CD4-positive, alpha-beta T cell treated with Interferon gamma for 1 hour (primary cell): ENCODE data around the gene CBLB.
"Not testable (repeated sequence)": the region's sequence is repeated elsewhere in the genome, so short reads cannot be mapped to it uniquely, and the experiment has no call there.

Experiments used
- DNase-seq: peaks from one replicate; pipeline ENCODE4 v3.0.0-alpha.2; 2020

Gene CBLB

DNA sequence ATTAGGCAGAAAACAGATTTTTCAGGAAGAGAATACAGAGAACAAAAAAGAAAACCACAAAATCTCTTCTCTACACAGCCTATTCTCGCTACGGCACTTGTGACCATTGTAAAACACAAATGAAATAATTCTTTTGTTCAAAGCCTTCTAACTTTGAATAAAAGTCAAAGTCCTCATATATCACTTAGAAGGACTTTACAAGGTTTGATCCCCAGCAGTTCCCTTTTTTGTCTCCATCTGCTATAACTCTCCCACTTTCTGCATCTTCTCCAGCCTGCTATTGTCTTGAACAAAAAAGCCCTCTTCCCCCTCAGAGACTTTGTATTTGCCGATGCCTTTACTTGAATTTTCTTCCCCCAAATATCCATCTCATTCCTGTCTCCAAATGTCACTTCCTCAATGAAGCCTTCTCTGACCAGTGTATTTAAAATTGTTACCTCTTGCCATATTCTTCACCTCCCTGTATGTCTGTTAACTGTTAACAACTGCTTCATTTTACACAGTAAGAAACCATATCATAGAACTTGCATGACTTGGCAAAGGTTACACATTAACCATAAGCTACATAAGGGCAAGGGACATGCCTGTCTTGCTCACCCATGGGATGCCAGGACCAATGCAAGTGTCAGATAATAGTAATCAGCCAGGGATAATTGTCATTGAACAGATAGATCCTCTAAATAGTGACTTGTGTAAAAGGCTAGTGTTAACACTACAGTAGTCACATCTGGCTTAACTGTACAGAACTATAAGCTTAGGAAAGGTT is 122.4 kb downstream of the CBLB start:
- no peak for DNase-seq

DNA sequence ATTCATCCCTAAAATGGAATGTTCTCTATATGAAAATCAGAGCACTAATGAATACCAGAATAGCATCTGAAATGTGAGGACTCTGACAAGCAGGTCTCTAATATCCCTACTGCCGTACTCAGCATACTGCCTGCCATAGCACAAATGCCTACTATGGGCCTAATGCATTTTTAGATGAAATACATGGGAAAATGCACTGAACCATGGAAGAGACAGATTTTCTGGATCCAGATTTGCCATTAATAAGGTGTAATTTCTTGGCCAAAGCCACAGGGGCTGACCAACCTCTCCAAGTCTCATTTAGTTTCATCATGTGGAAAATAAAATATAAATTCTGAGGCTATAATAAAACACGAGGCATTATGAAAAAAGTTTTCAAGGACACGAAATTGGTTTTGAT is 123.8 kb downstream of the CBLB start:
- no peak for DNase-seq

DNA sequence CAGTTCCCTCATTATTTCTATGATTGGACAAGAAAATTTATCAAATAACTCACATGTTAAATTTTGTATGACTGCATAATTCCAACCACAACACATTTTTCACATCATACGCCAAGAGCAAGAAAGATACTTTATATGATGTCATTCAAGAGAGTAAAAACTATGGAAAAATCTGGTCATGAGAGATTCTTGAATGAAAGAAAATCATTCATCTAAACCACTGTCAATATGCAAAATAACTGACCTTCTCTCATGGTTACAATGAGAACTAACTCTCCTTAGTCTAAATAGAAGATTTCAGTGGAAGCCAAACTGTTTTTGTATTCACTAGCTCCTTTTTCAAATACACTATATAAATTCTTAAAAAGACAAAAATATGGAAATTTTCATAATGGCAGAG is 124.6 kb downstream of the CBLB start:
- DNase-seq: no peak

DNA sequence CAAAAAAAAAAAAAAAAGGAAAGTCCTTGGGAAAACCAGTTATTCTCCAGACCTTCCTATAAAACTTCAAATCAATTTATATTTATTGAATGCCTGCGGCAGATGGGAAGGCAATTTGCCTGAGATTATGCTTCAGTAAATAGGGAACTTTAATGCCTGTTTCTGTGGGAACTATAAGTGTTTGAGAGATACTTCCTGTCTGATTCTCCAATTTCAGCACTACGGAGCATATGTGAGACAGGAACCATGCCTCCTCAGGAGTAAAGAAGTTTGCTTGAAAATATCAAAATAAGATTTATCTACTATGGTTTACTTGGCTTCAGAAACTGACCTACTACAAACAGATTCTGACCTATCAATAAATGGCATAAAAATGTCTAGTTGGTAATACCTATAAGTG is 135.5 kb downstream of the CBLB start:
- DNase-seq: no peak

DNA sequence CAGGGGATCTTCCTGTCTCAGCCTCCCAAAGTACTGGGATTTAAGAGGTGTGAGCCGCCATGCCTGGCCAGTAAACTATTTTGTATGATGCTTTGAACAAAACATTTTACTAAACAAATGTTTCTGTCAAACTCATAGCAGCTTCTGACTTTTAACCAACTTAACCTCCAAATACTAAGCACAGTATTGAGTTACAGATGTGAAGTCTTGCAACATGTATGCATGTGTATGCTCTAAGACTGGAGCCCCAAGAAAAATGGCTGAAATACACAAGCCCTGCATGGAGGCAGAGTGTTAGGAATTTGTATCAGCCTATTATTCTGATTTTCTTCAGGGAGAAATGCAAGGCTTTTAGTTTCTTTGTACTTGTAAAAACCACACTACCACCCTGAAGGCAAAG is 137.1 kb downstream of the CBLB start:
- DNase-seq: no peak

DNA sequence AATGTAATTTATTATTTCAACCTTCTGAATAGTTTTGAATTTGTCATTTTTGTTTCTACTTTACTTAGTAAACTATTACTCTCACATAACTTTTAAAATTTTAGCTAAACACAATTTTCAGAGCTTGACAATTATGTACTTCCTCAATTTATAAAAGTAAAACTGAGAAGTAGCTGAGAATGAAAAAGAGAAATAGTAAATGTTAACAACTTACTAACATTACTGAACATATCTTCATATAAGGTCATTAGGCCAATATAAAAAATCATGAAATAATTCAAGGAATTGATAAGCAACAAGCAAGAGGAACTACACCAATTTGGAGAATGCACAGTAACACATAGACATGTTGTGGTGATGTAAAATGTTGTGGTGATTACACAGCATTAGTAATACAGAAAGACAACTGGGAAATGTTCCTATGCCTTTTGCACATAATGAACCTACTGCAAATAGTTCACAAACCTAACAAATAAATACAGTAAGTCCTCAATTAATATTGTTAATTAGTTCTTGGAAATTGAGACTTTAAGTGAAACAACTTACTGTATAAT is 137.9 kb downstream of the CBLB start:
- DNase-seq: no peak

DNA sequence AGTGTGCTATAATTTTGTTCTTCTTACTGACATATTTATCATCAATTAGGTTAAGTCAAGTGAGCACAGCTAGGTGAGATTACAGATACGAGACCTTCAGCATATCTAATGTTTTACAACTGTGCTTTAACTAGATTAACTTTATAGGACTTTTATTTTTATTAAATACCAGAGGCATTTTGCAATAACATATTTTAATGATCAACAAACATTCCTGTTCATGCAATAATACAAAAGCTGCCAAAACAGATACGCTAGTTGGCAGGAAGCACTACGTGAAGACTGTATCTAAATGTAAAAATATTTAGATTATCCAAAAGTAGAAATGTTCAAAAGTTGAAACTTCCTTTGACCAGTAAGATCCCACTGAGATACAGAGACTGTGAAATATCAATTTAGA is 139.1 kb downstream of the CBLB start:
- no peak for DNase-seq

DNA sequence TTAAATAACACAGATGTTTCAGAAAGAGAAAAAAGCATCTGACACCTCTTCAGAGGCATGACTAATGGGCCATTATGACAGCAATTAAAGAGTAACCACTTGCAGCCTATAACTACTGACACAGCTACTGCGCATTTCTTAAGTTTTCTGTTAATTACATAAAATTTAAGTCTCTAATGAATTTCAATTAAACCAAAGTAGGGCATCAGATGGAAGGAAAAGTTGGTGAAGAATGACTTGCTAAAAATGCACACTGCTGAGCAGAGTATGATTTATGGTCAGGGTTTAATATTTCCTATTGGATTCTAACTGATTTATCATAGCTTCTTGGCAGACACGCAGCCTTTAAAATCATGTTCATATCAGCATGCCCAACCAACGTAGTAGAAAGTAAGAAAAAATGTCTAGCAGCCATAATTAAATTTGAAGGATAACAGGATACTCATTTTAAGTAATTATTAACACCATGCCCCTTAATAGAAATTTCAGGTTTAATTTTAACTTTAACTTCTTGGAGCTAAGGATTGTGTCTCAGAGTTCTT is 140.0 kb downstream of the CBLB start:
- no peak for DNase-seq

DNA sequence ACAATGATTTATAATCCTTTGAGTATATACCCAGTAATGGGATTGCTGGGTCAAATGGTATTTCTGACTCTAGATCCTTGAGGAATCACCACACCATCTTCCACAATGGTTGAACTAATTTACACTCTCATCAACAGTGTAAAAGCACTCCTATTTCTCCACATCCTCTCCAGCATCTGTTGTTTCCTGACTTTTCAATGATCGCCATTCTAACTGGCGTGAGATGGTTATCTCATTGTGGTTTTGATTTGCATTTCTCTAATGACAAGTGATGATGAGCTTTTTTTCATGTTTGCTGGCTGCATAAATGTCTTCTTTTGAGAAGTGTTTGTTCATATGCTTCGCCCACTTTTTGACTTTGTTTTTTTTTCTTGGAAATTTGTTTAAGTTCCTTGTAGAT is 141.8 kb downstream of the CBLB start:
- not testable (repeated sequence) for DNase-seq

DNA sequence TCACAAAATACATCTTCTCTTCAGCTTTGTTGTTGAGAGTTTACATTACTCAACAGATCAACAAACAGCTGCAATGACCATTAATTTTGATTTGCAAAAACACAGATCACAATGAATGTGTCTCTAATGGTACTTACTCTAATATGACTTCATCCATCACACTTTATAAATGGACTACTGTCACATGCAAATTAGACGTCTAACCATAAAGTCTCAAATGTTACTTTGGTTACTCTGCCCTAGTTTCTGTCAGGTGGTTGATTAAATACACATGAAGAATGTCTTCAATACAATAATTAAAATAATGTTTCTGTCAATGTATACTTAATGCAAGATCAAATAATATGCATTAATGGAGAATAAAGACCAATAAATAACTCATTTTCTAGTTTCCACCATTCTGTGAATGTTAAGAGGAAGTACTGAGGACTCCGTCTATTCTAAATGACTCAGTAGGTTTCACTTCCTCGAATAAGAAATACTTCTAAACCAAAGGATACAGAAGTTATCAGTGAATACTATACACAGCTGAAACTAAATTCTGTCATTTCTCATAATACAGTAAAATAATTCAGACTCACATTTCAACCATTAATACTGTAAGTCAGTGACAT is 145.8 kb downstream of the CBLB start:
- DNase-seq: no peak

DNA sequence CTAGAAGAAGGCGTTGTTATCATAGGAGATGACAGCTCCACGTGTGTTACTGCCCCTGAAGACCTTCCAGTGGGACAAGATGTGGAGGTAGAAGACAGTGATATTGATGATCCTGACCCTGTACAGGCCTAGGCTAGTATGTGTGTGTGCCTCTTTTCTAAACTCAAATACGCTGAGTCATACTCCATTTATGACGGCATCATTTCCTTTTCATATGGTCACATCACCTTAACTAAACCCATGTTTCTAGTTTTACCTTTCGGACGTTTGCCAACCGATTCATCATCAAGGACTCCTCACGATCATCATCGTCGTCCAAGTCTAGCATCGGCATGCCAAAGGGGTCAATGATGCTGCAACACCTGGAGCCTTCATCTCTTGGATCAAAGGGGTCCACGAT is 149.0 kb downstream of the CBLB start:
- DNase-seq: no peak

DNA sequence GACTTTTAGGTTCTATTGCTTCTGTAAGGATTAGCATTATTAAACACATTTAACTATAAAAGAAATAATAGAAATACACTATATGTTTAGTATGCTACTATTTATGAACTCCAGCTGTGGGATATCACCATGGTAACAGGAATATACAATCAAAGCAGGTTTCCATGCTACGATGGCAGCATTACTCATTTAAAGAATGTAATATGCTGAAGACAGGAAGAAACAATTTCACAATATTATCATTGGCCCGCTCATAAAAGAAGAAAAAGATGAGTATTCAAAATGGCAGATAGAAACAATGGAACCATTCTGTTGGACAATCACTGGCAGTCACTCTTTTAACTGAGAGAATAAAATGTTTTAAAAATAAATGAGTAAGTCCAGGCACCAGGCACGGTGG is 153.4 kb downstream of the CBLB start:
- DNase-seq: no peak

DNA sequence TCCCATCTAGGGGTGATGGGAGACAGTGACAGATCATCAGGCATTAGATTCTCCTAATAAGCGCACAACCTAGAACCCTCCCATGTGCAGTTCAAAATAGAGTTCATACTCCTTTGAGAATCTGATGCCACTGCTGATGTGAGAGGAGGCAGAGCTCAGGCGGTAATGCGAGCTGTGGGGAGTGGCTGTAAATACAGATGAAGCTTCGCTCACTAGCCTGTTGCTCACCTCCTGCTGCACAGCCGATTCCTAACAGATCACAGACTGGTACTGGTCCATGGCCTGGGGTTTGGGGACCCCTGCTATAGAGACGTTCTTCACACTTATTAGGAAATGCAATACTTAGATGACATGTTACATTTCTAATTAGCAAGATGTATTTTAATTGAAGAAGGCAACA is 154.4 kb downstream of the CBLB start:
- no peak for DNase-seq

DNA sequence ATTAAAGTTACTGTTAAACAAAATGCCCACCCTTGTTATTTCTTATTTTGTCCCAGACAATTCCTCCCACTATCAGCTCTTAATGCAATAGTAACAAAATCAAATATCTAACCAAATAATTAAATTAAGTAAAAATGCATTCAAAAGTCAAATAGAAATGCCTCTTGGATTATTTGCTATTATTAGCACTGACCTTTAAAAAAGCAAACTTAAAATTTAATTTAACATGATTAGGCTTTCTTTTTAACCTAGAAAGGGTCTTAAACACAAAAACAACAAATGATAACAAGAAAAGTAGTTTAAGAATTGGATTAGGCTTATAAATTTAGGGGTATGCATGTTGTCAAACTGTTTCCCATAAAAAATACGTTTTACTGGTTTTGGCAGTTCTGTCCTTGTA is 159.8 kb downstream of the CBLB start:
- DNase-seq: no peak

DNA sequence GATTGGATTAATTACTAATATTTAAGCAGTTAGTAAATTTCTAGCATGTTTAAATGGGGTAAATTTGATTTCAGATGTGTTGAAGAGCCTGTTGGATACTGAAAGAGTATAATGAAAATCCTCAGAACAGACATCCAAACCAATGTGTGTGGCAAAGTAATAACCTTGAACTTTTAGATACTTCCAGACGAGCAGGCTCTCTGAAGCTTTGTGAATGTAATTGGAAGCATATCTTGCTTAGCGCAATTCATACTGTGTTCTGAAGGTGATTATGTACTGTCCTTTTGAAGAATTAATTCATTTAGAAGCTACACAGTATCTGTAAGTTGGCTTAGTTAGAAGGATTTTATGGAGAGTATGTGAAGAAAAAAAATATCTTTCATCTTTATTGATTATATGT is 161.8 kb downstream of the CBLB start:
- DNase-seq: no peak

DNA sequence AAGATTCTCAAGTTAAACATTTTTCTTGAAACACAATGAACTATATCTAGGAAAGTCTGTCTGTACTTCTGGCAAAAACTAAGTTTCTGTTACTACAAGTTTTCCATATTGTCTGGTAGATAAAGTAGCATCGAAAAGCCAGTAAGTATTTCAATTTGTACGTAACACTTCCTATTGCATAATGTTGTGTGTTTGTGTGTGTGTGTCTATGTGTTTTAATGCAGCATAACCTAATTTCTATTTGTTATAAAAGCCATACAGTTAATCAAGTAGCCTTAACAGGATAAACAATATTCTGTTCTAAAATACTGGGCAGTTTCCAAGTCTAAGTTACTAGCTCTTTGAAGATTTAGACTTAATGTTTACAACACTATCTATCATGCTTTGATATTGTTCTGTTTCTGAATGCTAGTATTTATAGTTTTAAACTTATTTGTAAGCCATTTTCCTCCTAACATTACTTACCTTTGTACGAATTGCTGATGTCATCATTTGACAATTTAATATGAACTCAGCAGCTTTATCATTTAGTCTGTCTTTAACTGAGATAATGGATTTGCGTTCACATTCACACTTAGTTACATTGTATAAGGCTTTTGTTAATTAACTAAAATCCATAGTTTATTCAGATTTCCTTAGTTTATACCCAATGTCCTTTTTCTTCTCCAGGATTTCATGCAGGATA is 163.9 kb downstream of the CBLB start:
- no peak for DNase-seq

DNA sequence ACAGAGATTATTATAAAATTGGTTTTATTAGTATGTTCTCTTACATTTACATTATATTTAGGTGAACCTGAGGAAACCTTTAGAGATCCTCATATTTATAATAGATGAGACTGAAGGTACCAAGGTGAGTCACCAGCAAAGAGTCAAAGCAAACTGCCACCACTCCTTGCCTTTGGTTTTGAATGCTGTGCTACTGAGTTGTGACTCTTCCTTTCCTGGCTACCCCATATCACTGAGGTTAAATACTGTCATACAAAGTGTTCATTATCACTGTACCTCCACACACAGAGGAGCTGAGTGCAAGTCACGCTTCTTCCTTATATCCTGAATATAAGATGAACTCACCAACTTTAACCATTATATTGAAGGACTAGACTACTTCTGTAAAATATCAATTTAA is 168.2 kb downstream of the CBLB start:
- DNase-seq: no peak

DNA sequence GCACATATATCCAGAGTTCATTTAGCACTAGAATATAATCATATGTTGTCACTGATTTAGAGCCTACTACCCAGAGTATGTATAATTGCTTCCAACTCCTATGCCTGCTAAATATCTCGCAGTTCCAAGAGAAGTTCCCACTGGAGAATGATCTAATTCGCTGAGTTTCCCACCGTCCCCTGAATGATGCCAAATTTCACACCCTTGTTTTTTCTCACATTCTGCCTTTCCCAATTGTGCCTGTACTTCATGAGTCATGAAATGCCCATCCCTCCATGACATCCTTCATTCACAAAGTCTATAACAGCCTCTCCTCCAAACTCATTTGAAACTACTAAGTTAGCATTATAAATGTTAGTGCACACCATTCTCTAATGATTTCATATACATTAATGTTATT is 177.2 kb downstream of the CBLB start:
- no peak for DNase-seq

DNA sequence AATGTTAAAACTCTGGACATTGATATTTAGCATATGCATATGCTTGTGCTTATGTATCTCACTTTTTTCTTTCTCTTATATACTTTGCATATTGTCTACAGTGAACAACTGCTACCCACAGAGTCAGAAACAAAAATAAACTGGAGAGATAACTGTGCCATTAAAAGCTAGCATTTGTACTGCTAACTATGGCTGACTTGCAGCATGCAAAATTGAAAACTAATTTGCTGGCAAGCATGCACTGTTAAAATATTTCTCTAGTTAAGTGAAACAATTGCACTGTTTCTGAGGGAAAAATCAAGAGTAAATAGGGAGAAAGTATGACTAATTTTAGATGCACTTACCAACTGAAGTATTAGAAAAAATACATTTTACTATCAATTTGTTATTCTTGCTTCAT is 177.8 kb downstream of the CBLB start:
- no peak for DNase-seq

DNA sequence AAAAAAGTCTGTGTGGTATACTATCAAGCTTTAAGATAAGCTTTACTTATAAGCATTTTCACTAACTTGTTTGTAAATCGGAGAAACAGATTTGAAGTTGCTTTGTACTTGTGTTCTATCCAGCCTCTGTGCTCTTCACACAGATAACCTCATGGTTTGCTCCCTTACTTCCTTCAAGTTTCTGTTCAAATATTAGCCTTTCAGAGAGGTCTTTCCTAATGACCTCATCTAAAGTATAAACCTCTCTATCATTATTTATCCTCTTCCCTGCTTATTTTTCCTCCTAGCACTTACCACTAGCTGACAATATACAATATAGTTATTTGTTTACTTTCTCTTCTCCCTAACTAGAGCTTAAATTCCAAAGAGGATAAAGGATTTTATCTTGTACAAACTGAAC is 180.0 kb downstream of the CBLB start:
- no peak for DNase-seq

DNA sequence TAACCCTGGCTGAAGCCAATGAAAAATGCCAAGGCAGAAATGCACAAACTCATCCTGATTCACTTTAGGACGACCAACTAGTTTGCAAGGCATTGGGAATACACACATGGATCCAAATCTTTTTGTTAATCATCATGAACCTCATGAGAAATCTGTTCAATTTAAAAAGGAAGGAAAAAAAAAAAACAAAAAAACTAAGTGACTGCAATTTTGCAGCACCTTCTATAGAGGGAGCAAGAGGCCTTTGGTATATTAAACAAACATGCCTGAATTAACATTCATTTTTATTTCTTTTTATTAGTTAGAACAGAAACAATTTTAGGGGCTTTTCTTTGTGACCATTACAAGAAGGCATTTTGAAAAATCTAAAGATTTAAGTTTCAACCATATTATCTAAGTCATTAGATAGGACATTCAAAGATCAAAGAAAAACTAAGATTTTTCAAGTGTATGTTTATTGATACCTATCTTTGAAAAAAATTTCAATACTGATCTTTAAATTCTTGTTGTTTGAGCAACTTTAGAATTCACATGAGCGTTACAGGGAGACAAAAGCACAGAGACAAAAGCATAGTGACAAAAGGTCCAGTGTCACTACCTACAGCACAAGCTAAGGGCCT is 182.4 kb downstream of the CBLB start:
- DNase-seq: no peak

DNA sequence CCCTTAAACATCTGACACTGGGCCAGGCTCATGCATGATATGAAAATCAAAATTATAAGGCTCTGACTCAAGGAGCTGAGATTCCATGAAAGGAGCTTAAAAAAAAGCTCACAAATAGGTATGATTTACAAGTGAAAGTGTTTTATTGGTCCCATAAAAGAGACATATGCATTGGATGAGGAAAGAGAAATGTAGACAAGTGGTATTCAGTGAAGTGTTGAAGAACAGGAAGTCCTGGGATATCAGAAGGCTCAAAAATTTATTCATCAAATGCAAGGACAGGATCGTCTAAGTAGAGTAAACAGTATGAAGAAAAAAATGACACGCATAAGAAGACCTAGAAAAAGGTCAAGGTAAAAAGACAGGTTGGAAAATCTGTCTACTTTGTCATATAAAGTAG is 188.9 kb downstream of the CBLB start:
- no peak for DNase-seq

DNA sequence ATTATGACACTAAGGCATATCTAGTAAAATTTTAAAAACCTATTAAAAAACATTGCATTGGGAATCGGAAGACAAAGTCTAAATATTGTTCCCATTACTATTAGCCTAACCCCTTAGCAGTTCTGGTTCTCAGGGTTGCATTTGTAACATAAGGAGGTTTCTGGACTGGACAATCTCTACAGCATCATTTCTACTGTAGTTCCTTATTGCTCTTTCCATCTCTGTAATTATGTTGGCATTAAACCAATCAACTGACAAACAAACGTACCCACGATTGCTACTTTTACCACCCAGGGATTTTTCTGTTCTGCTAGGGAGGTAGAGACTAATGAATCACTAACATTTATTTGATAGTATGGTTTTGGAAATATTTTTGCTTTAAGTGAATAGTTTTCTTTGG is 190.8 kb downstream of the CBLB start:
- no peak for DNase-seq
